DMS153 treated with DMSO at 0.1 percent for 48 hours (cell line): ENCODE measurements around the gene PLXNB2.
A peak's percentile ranks its signal among the peaks of the same experiment; 100 is the strongest.

ENCODE experiments used
- DNase-seq: peaks from one replicate; lab custom pipeline; 2025; ENCODE audit not compliant: unreplicated experiment; lab: John Stamatoyannopoulos, UW

Gene PLXNB2

GRCh38 chr22:50313021-50313420, 5.6 kb upstream of the PLXNB2 start:
- no peak for DNase-seq

- DNase-seq, result no peak
Observed at GRCh38 chr22:50312371-50312770, 4.9 kb upstream of the PLXNB2 start.

DNA sequence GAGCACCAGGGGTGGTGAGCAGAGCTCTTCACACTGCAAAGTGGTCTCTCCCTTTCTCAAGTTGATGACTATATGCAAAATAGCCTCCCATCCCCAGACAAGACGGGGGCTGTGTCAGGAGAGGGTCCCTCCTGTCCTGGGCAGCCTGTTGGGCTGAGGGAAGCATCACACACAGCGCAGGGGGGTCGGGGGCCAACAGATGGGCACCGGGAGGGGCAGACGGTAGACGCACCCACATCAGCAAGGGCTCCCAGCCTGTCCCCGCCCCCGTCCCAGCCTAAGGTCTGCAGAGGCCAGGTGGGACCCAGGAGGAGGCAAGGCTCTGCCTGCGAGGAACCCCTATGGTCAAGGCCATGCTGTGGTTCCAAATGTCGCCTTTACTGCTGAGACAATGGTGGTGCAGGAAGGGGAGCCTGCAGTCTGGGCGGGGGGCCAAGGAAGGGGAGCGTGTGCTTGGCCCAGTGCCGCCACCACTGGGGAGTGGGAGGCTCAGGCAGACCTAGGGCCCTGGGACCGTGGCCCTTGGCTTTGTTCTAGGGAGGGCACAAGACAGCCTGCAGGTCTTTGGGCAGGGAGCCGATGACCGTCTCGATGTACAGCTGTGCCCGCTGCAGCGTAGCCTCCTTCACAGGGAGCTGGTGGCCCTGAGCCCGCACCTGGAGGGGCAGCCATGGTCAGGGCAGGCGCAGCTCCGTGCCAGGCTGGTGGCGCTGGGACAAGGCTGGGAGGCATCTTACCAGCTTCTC, 4.3 kb upstream of the PLXNB2 start:
- DNase-seq, result no peak

DNA sequence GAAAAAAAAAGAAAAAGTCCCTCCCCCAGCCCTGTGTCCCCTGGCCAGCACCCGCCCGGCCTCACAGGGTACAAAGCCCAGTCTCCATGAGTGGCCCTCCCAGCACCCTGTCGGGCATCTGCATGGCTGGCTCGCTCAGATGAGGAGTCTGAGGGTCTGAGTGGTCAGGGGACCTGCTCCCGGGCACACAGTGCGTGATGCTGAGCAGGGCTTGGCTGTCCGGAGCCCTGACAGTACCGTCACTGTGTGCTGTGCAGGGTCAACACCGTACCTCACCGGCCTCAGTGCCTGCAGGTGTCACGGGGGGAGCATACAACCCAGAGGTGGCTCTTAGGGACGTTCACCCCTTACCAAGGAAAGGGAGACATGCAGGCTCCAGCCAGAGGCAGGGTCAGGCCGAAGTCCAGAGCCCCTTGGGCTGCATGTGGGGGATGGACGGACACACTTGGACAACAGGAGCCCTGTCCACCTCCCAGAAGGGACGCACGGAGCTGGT, 3.6 kb upstream of the PLXNB2 start:
- DNase-seq, result no peak

DNA sequence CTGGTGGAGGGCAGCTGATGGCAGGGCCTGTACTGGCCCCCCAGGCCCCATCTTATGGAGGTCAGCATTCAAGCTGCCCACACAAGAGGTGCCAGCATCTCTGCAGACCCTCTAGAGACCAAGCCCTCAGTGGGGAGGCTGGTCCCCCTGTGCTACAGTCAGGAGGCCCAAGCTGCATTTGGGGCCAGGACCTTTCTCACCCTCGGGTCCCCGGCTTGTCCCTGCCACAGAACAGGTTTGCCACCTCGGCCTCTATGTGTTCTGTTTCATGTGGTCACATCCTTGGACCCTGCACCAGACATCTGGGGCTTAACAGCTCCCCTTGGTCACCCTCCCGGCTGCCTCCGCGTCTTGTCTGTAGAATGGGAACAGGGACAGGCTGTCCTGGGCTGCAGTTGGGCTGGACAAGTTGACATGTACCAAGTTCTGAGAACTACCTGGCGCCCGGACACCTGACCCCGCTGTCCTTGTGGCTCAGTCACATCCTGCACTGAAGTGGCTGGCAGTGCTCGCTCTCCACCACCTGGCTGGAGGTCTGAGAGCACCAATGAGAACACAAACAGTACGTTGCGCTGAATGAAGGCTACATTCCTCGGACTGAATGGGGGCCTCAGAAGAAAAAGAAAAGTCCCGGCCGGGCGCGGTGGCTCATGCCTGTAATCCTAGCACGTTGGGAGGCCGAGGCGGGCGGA, 2.7 kb upstream of the PLXNB2 start:
- peak; percentile 9 for DNase-seq

- no peak for DNase-seq
Observed at GRCh38 chr22:50309601-50309991, 2.1 kb upstream of the PLXNB2 start.

- DNase-seq, result no peak
Observed at GRCh38 chr22:50308986-50309600, 1.6 kb upstream of the PLXNB2 start.

DNA sequence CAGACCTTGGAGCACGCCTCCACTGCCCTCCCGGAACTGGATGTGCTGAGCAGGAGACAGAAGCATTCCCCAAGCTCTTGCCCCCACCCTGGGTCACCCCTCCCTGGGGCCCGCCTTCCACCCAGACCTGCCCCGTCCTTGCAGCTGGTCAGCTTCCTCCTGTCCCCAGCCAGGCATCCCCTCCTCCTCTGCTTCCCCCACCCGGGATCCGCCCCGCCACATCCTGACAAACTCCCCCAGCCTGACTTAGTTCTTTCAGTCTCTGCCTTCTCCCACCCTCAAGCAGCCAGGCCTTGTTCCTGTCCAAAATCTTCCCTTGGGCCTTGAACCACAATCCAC, 1.1 kb upstream of the PLXNB2 start:
- no peak for DNase-seq

GRCh38 chr22:50307890-50308596, 597 bp upstream of the PLXNB2 start:
- no peak for DNase-seq

DNA sequence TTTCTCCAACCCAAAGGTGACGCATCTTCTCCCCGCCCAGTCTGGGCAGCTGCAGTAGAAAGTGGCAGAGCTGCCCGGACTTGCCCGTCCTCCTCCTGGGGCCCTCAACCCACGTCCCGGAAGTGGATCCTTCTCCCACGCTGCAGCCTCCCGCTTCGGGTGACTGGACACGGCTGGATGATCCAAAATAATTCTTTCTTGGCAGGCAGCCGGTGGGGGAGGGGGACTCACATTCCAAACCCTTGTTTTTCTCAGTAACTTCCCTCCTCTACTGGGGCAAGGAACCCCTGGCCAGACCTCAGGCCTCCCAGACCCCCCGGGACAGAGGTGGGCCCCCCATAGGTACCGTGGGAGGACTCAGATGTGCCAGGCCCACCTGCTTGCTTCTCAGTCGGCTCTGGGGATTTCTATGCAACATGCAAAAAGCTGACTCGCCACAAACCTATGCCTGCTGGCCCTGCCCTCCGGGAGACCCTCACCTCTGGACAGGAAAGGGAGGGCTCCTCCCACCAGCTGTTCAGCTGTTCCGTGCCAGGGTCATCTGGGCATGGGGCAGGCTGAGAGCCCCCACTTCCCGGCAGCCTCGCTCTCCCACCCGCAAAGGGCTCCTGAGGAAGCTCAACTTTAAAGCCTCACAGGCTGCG, 1.4 kb downstream of the PLXNB2 start:
- DNase-seq, result peak; percentile 79

GRCh38 chr22:50305393-50305922, 2.0 kb downstream of the PLXNB2 start:
- no peak for DNase-seq

- DNase-seq, result no peak
Observed at GRCh38 chr22:50304528-50305392, 2.7 kb downstream of the PLXNB2 start.

DNA sequence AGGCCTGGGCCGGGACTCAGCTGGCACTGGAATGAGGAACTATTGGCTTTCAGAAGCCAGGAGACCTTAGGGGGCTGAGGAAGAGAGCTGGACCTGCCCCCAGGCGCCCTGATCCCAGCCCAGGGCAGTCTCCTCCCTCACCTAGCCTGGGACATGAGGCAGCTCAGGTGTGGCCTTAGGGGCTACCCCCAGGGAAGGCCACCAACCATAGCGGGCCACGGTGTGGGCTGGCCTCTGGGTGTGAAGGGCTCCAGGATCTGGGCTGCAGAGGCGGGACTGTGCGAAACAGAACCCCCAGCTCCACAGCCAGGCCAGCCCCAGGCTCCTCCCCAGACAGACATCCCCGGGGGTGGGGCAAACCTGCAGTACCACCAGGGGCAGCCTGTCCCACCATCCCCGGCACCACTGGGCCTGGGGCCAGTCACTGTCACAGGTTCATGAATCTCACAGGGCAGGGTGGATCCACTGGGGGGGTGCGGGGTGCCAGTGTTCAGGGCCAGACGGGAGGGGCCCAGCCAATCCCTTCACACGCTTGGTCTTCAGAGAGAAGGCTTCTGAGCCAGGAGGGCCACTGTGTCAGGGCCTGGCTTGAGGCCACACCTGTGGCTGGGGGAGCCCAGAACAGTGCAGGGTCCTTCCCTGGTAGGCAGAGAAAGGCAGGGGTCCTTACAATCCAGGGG, 3.5 kb downstream of the PLXNB2 start:
- DNase-seq, result no peak

DNA sequence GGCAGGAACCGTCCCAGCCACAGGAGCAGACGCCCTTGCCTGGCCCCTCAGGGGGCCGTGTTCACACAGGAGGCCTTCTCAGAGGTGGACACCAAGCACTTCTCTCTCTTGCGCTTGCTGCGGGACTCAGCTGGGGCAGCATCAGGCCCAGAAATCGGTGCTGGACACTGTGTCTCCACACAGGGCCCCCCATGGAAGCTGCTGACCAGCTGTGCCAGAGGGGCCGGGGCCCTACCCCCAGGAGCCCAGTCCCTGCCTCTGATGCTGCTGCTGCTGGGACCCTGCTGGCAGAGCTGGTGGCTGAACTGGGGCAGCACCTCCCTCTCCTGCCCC, 4.0 kb downstream of the PLXNB2 start:
- no peak for DNase-seq

- DNase-seq, result no peak
Observed at GRCh38 chr22:50302564-50302963, 4.9 kb downstream of the PLXNB2 start.

DNA sequence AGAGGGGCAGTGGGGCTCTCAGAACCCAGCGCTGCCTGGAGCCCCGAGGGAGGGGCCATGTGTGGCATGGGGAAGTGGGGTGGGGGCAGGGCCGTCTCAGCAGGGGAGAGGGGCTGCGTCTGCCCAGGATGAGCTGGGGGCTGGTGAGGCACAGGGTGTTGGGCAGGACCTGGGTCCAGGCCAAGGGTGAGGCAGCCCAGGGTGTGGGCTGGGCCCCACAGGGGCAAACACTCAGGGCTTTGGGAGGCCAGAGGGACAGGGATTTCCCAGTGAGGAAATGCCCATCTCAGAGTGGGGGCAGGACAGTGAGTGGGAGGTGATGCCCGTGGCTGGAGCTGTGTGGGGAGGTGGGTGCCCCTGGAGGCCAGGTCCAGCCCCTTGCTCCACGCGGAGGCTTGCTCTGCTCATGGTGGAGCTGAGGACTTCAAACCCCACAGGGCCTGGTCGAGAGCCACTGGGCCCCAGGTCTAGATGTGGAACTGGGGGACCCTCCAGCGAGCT, 5.4 kb downstream of the PLXNB2 start:
- DNase-seq, result no peak

DNA sequence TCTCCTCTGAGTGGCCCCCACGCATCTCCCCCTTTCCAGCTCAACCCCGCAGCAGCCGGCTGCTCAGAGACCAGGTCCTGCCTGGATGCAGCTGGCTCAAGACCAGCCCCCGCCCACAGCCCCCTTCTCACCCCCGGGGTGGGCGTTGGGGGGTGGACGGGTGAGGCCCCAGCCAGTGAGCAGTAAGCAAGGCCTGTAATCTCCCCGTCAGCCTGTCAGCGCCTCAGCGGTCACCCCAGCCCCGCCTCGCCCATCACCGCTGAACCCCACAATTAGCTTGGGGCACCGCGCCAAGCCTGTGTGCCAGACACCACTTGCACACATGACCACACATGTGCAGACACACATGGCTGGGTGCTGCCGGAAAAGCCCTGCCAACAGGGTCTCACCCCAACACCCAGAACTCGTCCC, 5.9 kb downstream of the PLXNB2 start:
- DNase-seq, result no peak

DNA sequence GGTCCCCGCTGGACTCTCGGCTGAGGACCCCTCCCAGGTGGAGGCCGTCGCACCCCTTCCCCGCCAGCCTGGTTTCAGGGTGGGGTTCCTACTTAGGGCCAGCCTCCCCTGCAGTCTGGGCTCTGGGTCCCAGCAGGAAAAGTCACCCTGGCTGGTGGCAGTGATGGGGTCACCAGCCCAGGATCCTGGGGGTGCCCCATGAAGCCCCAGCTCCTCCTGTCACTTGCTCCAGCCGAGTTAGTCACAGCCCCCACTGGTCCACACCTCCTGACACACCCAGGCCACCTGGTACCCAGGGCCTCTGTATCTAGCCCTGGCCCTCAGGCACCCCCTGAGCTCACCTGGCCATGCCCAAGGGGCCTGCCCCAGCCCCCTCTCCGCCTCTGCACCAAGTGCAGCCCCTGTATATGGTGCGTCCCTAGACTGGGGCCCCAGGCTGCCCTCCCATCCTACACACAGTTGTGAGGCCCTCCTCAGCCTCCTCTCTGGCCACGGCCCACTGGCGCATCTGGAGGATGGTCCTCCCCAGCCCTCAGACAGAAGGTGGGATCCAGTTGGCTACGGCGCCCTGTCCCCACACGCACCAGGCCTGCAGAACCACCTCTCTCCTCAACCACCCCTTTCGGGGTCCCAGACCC, 6.7 kb downstream of the PLXNB2 start:
- no peak for DNase-seq
